HepG2 (cell line): ENCODE measurements around the gene TNFAIP1.

Source experiments
- HDAC6 ChIP-seq: fragments of 200-600 bp; sonication (generic); IDR thresholded peaks from 2 replicates; pipeline ENCODE4 v1.7.0; 2017; ENCODE audit warnings: mild to moderate bottlenecking, antibody characterized with exemption, low read length, low read depth
- PCBP2 ChIP-seq: fragments of 200-400 bp; formaldehyde crosslinking; optimal IDR thresholded peaks from 2 replicates; pipeline ENCODE3; 2018; ENCODE audit warnings: low read length, low read depth; ENCODE audit not compliant: poor library complexity, severe bottlenecking
- PHF8 ChIP-seq: sonication (generic); formaldehyde crosslinking; IDR thresholded peaks from 2 replicates; pipeline ENCODE4 v1.5.0; 2020; ENCODE audit warnings: missing genetic modification reagents
- POLR2AphosphoS5 ChIP-seq: IDR thresholded peaks from 2 replicates; pipeline ENCODE4 v1.6.1; 2012; ENCODE audit warnings: low read depth, low read length
- SP1 ChIP-seq, 2 experiments: fragments of 450-650 bp in 1 of 2; sonication (generic) in 1 of 2; formaldehyde crosslinking in 1 of 2; IDR thresholded peaks; 2 replicates each; pipeline versions ENCODE4 v1.4.0 to v1.6.1; 2016 to 2020; ENCODE audit warnings: missing genetic modification reagents in 1 of 2
- SPEN ChIP-seq: sonication (generic); formaldehyde crosslinking; IDR thresholded peaks from 2 replicates; pipeline ENCODE4 v1.5.1; 2020; ENCODE audit warnings: low read depth, mild to moderate bottlenecking, missing genetic modification reagents
- SRY ChIP-seq: sonication (generic); formaldehyde crosslinking; IDR thresholded peaks from 2 replicates; pipeline ENCODE4 v1.8.0; 2022; ENCODE audit warnings: mild to moderate bottlenecking, missing genetic modification reagents
- ZBTB1 ChIP-seq: sonication (generic); formaldehyde crosslinking; IDR thresholded peaks from 2 replicates; pipeline ENCODE4 v1.4.0; 2020; ENCODE audit warnings: missing genetic modification reagents, borderline replicate concordance
- ZBTB42 ChIP-seq: sonication (generic); formaldehyde crosslinking; IDR thresholded peaks from 2 replicates; pipeline ENCODE4 v1.5.0; 2020; ENCODE audit warnings: mild to moderate bottlenecking, missing genetic modification reagents
- ZBTB43 ChIP-seq: sonication (generic); formaldehyde crosslinking; conservative IDR thresholded peaks from 2 replicates; pipeline ENCODE4 v1.4.0; 2020; ENCODE audit warnings: missing genetic modification reagents
- ZFX ChIP-seq: sonication (generic); formaldehyde crosslinking; IDR thresholded peaks from 2 replicates; pipeline ENCODE4 v1.4.0; 2020; ENCODE audit warnings: mild to moderate bottlenecking, low read depth, missing genetic modification reagents, moderate library complexity
- TF ChIP-seq, protein P1 (sequence below): sonication (generic); formaldehyde crosslinking; IDR thresholded peaks from 2 replicates; pipeline ENCODE4 v1.4.0; 2020; ENCODE audit warnings: missing genetic modification reagents, borderline replicate concordance
- TF ChIP-seq, protein P2 (sequence below): sonication (generic); formaldehyde crosslinking; IDR thresholded peaks from 2 replicates; pipeline ENCODE4 v1.8.0; 2022; ENCODE audit warnings: mild to moderate bottlenecking, missing genetic modification reagents, borderline replicate concordance
- TF ChIP-seq, protein P3 (sequence below): sonication (generic); formaldehyde crosslinking; IDR thresholded peaks from 2 replicates; pipeline ENCODE4 v1.4.0; 2020; ENCODE audit warnings: missing genetic modification reagents, borderline replicate concordance

GRCh38 chr17:28344011-28344410 is 8.4 kb downstream of the TNFAIP1 start:
- TF ChIP-seq SP1 (IDR thresholded peaks at IDR 0.05), result no peak
- TF ChIP-seq SP1 (CRISPR knock-in tag; IDR thresholded peaks at IDR 0.05), result no peak
- TF ChIP-seq PHF8 (CRISPR knock-in tag), result no peak
- TF ChIP-seq ZBTB43 (CRISPR knock-in tag), result no peak
- TF ChIP-seq PCBP2, result no peak
- TF ChIP-seq HDAC6, result no peak
- no peak for TF ChIP-seq POLR2AphosphoS5
- TF ChIP-seq, protein P1, sequence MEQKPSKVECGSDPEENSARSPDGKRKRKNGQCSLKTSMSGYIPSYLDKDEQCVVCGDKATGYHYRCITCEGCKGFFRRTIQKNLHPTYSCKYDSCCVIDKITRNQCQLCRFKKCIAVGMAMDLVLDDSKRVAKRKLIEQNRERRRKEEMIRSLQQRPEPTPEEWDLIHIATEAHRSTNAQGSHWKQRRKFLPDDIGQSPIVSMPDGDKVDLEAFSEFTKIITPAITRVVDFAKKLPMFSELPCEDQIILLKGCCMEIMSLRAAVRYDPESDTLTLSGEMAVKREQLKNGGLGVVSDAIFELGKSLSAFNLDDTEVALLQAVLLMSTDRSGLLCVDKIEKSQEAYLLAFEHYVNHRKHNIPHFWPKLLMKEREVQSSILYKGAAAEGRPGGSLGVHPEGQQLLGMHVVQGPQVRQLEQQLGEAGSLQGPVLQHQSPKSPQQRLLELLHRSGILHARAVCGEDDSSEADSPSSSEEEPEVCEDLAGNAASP, result no peak
- TF ChIP-seq ZBTB1, result no peak
- no peak for TF ChIP-seq SRY (CRISPR knock-in tag)
- no peak for TF ChIP-seq SPEN
- TF ChIP-seq ZBTB42 (CRISPR knock-in tag), result no peak
- TF ChIP-seq, protein P2, sequence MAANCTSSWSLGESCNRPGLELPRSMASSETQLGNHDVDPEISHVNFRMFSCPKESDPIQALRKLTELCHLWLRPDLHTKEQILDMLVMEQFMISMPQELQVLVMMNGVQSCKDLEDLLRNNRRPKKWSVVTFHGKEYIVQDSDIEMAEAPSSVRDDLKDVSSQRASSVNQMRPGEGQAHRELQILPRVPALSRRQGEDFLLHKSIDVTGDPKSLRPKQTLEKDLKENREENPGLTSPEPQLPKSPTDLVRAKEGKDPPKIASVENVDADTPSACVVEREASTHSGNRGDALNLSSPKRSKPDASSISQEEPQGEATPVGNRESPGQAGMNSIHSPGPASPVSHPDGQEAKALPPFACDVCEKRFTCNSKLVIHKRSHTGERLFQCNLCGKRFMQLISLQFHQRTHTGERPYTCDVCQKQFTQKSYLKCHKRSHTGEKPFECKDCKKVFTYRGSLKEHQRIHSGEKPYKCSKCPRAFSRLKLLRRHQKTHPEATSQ (CRISPR knock-in tag), result no peak
- TF ChIP-seq, protein P3, sequence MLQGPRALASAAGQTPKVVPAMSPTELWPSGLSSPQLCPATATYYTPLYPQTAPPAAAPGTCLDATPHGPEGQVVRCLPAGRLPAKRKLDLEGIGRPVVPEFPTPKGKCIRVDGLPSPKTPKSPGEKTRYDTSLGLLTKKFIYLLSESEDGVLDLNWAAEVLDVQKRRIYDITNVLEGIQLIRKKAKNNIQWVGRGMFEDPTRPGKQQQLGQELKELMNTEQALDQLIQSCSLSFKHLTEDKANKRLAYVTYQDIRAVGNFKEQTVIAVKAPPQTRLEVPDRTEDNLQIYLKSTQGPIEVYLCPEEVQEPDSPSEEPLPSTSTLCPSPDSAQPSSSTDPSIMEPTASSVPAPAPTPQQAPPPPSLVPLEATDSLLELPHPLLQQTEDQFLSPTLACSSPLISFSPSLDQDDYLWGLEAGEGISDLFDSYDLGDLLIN (CRISPR knock-in tag), result no peak
- no peak for TF ChIP-seq ZFX
